ENCODE data around the gene DGKB. TPM values are rescaled to one million over a fixed set of nuclear protein-coding genes. Genes with fewer than 3 reads are reported as not detected.

DGKB gene
- total RNA-seq, 1 experiment from 2014 or later: not detected

DNA sequence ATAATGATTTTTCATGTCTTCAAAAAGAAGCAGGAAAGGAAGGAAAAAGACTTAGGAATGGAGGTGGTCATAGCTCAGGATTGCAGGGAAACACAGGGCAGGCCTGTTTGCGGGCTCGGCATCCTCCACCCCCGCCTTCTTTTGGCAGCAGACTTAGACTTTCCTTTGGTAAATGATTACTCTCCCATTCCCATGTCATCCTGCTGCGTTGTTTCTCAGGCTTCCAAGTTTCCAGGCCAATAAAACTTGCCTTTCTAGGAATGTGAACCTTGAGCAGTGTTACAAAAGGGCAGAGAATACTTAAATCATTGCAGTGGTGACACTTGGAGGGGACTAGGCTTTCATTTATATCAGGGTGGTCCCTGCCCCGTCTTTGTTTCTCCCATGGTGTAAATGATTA is 34.0 kb upstream of the DGKB start:
- intact Hi-C loops (cut with micrococcal nuclease; ENCODE audit: unreplicated experiment): no loop called here
- CTCF ChIA-PET: no interaction called here
- POLR2A ChIA-PET: interaction anchor here (0.6 kb wide), 1 partner anchor 31 kb away, joined by 15 read pairs; no protein-coding TSS in a partner anchor
- BruUV-seq (replicated peaks): no TSS peak
- TF ChIP-seq SIN3A (IDR thresholded peaks at IDR 0.05; ENCODE audit: borderline replicate concordance, insufficient read depth, low read depth, low read length): no peak
- no peak for TF ChIP-seq CTCF (IDR thresholded peaks at IDR 0.05)
- TF ChIP-seq TCF7L2 (IDR thresholded peaks at IDR 0.05; ENCODE audit: low read depth, low read length): no peak
- TF ChIP-seq POLR2AphosphoS5 (IDR thresholded peaks at IDR 0.05; ENCODE audit: low read depth, low read length): no peak
- TF ChIP-seq REST (IDR thresholded peaks at IDR 0.05; ENCODE audit: insufficient read depth in 1 of 2, low read depth in 2 of 2, low read length in 1 of 2): no peak
- Histone ChIP-seq H3K4me1 (ENCODE audit: control insufficient read depth, insufficient read depth, low read length) (no peaks in the 10 kb centered on the region), H3K36me3 (ENCODE audit: control insufficient read depth, insufficient read depth, low read length) (no peaks in the 10 kb centered on the region), H3K27me3 (ENCODE audit: control insufficient read depth, insufficient read depth, low read length) (no peaks in the 10 kb centered on the region), H3K4me3 (ENCODE audit: low read depth in 2 of 2, low read length in 2 of 2) (no peak overlapping the region), H3K27ac (ENCODE audit: low read length) (no peak overlapping the region), H3K9me3 (ENCODE audit: control insufficient read depth, insufficient read depth, low read depth, low read length) (no peaks in the 10 kb centered on the region)
- in situ Hi-C loops (cut with HindIII; ENCODE audit: low pct_unique_long_range_greater_than_20kb, low sequenced_read_pairs): no loop called here
- no peak for DNase-seq (ENCODE audit: low read depth, low spot score)
- ATAC-seq: no peak

DNA sequence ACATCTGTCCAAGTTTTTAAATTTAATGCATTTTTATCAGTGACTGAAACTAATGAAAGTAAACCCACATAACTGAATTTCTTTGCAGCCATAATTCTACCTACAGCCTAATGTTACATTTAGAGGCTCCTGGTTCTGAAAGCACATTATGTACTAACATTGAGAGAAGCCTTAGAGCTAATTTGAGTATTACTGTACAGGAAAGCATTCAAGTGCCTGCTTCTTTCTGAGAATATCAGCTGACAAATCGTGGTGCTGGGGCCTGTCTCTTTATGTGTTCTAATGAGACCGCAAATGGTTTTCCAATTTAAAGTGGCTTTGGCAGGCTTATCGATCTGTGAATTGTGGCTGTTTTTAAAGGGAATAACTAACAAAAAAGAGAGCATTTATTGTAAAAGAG is 32.3 kb upstream of the DGKB start:
- Histone ChIP-seq H3K27me3 (ENCODE audit: control insufficient read depth, insufficient read depth, low read length) (no peaks in the 10 kb centered on the region), H3K4me3 (ENCODE audit: low read depth in 2 of 2, low read length in 2 of 2) (no peak overlapping the region), H3K9me3 (ENCODE audit: control insufficient read depth, insufficient read depth, low read depth, low read length) (no peaks in the 10 kb centered on the region), H3K36me3 (ENCODE audit: control insufficient read depth, insufficient read depth, low read length) (no peaks in the 10 kb centered on the region), H3K4me1 (ENCODE audit: control insufficient read depth, insufficient read depth, low read length) (no peaks in the 10 kb centered on the region), H3K27ac (ENCODE audit: low read length) (no peak overlapping the region)
- ChIA-PET POLR2A (no interaction called here), CTCF (no interaction called here)
- no peak for ATAC-seq
- in situ Hi-C loops (cut with HindIII; ENCODE audit: low pct_unique_long_range_greater_than_20kb, low sequenced_read_pairs) (no loop called here), intact Hi-C loops (cut with micrococcal nuclease; ENCODE audit: unreplicated experiment) (no loop called here)
- DNase-seq (ENCODE audit: low read depth, low spot score): no peak
- BruUV-seq (replicated peaks): no TSS peak
- TF ChIP-seq TCF7L2 (IDR thresholded peaks at IDR 0.05; ENCODE audit: low read depth, low read length) (no peak), SIN3A (IDR thresholded peaks at IDR 0.05; ENCODE audit: borderline replicate concordance, insufficient read depth, low read depth, low read length) (no peak), REST (IDR thresholded peaks at IDR 0.05; ENCODE audit: insufficient read depth in 1 of 2, low read depth in 2 of 2, low read length in 1 of 2) (no peak), POLR2AphosphoS5 (IDR thresholded peaks at IDR 0.05; ENCODE audit: low read depth, low read length) (no peak), CTCF (IDR thresholded peaks at IDR 0.05) (no peak)
